Kidney epithelial cell (primary cell): Measurements from ENCODE around the gene ELL3. TPM values are rescaled to one million over a fixed set of nuclear protein-coding genes. Genes with fewer than 3 reads are reported as not detected.

Experiments used
- DNase-seq: peaks from one replicate; pipeline ENCODE4 v3.0.0-alpha.2; 2010; ENCODE audit warnings: low read depth
- H3K27me3 ChIP-seq: 2 replicates; pipeline ENCODE4 v1.6.0; 2011; ENCODE audit warnings: low read length; ENCODE audit not compliant: control insufficient read depth, insufficient read depth
- H3K36me3 ChIP-seq: 2 replicates; pipeline ENCODE4 v1.5.1; 2011; ENCODE audit warnings: low read length; ENCODE audit not compliant: control insufficient read depth, insufficient read depth
- H3K4me3 ChIP-seq: 2 replicates; pipeline ENCODE4 v1.5.1; 2011; ENCODE audit warnings: low read depth, mild to moderate bottlenecking, control low read depth, low read length
- CTCF ChIP-seq: IDR thresholded peaks from 2 replicates; pipeline ENCODE4 v1.5.1; 2011; ENCODE audit warnings: mild to moderate bottlenecking, moderate library complexity, low read length, control low read depth, inconsistent platforms; ENCODE audit not compliant: insufficient read depth, poor library complexity, severe bottlenecking
- total RNA-seq: library from RNA; depleted of rRNA; stranded (reverse); fragments of >200 nt; gene quantifications from 2 replicates; pipeline ENCODE4 v1.2.3, GENCODE V29; 2015

ELL3 gene
- total RNA-seq, 1 donor from 2014 or later = 3.5 TPM

DNA sequence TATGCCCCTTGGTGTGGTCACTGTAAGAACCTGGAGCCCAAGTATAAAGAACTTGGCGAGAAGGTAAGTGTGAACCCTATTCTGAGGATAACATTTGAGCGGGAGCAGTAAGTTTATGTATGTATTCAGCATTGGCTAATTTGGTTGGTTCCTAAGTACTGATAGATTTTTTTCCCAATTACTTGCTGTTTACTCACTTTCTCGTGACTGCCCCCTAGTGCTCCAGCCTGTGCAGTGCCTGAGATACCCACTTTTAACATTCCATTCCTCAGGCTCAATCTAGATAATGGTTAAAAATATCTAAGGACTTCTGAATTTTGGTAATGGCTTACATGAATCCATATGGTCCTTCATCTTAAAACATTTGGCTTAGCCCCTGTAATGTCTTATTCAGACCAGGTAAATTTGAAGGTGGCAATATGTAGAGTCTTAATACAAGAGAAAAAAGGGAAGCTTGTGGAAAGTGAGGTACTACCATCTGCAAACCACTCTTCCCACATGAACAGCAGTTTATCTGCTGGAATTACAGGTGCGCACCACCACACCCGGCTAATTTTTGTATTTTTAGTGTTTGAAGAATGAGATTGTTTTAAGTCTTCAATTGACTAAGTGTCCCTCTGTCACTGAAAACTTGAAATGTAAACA lies 7.1 kb downstream of the ELL3 start:
- peak; percentile 90 for TF ChIP-seq CTCF
- Histone ChIP-seq H3K27me3 (no peaks in the 10 kb centered on the region), H3K4me3 (no peak overlapping the region), H3K36me3 (peaks cover 1% of the 10 kb centered on the region)
- DNase-seq = no peak

GRCh38 chr15:43763819-43764446 lies 12.8 kb downstream of the ELL3 start:
- H3K36me3 ChIP-seq = no peaks in the 10 kb centered on the region
- no peak overlapping the region for H3K4me3 ChIP-seq
- no peak for TF ChIP-seq CTCF
- no peak for DNase-seq
- H3K27me3 ChIP-seq = no peaks in the 10 kb centered on the region

DNA sequence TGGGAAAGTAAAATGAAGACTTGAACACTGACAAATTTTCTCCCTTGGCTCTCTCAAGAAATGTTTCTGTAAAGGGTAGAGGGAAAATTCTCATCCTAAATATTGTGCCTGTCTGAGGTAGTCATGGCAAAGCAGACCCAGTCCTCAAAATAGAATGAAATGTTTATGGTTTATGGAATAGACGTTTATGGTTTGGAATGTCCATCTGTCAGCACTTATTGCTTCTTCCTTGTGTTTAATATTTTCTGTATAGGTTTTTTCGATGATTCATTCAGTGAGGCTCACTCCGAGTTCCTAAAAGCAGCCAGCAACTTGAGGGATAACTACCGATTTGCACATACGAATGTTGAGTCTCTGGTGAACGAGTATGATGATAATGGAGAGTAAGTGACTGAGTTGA lies 13.9 kb downstream of the ELL3 start:
- Histone ChIP-seq H3K36me3 (no peaks in the 10 kb centered on the region), H3K27me3 (no peaks in the 10 kb centered on the region), H3K4me3 (no peak overlapping the region)
- TF ChIP-seq CTCF = no peak
- no peak for DNase-seq

DNA sequence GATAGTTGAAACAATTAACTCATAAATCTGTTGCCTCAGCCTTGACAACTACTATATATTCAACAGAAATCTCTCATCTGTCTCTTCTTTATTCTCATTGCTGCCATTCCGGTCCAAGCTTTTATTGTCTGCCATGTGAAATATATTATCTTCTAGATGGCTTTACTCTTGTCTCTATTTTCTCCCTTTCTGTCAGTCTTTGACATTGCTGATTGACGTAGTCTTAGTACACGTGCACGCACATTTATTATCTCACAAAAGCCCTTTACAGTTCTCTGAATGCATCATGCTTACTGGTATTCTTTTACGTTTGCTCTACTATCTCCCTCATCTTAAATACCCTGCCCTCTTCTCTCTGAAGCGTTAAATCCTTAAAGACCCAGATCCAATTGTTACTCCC lies 24.9 kb downstream of the ELL3 start:
- Histone ChIP-seq H3K36me3 (no peaks in the 10 kb centered on the region), H3K27me3 (no peaks in the 10 kb centered on the region), H3K4me3 (no peak overlapping the region)
- TF ChIP-seq CTCF = no peak
- DNase-seq = no peak

DNA sequence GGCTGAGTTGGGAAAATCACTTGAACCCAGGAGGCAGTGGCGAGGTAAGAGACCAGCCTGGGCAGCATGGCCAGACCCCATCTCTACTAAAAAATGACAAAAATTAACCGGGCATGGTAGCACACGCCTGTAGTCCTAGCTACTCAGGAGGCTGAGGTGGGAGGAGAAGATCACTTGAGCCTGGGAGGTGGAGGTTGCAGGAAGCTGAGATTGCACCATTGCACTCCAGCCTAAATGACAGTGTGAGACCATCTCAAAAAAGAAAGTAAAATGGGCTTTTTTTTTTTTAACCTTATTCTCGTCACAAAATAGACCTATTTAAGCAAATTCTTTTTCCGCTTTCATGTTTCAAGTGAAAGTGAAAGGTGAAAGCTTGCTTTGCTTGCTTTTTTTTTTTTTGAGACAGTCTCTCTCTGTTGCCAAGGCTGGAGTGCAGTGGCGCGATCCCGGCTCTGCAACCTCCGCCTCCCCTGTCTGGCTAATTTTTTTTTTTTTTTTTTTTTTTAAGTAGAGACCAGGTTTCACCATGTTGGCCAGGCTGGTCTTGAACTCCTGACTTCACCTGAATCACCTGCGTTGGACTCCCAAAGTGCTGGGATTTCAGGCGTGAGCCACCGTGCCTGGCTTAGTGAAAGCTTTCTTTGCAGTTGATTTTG lies 26.9 kb downstream of the ELL3 start:
- DNase-seq = no peak
- no peak overlapping the region for H3K4me3 ChIP-seq
- H3K27me3 ChIP-seq = no peaks in the 10 kb centered on the region
- no peak for TF ChIP-seq CTCF
- H3K36me3 ChIP-seq = no peaks in the 10 kb centered on the region
